ENCODE data around the gene KLHL29.

DNA sequence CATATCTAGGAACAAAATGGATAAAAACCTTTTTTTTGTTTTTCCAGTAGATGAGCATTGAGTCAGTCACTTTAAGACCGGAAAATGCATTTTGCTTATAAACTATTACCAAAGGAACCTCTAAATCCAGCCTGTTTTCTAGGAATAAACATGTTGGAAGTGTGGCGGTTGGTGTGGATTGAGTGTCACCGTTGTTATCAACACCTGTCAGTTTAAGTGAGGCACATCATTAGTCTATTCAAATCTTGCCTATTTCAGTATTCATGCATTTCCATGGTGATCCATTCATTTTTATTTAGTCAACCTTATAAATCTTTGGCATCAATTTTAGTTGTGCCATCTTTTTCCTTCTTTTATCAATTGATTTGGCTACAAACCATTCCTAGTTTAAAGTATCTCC is 3.3 kb downstream of the KLHL29 start:
- TF ChIP-seq, protein P1, sequence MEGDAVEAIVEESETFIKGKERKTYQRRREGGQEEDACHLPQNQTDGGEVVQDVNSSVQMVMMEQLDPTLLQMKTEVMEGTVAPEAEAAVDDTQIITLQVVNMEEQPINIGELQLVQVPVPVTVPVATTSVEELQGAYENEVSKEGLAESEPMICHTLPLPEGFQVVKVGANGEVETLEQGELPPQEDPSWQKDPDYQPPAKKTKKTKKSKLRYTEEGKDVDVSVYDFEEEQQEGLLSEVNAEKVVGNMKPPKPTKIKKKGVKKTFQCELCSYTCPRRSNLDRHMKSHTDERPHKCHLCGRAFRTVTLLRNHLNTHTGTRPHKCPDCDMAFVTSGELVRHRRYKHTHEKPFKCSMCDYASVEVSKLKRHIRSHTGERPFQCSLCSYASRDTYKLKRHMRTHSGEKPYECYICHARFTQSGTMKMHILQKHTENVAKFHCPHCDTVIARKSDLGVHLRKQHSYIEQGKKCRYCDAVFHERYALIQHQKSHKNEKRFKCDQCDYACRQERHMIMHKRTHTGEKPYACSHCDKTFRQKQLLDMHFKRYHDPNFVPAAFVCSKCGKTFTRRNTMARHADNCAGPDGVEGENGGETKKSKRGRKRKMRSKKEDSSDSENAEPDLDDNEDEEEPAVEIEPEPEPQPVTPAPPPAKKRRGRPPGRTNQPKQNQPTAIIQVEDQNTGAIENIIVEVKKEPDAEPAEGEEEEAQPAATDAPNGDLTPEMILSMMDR (conservative IDR thresholded peaks at IDR 0.05; ENCODE audit: low read length) = no peak
- TF ChIP-seq EZH2phosphoT487 (IDR thresholded peaks at IDR 0.05; ENCODE audit: borderline replicate concordance, low read depth, low read length) = no peak

Measured in OCI-LY7 (cell line).